ENCODE data around the gene TDRD15.
"Not testable (repeated sequence)": the region's sequence is repeated elsewhere in the genome, so short reads cannot be mapped to it uniquely, and the experiment has no call there.

TDRD15 gene

GRCh38 chr2:21146638-21147037 lies 22.9 kb downstream of the TDRD15 start:
- no peak for DNase-seq (ENCODE audit: low read depth, low spot score)

- no peak for DNase-seq (ENCODE audit: low read depth, low spot score)
Measured at GRCh38 chr2:21148718-21149117, 24.9 kb downstream of the TDRD15 start.

- DNase-seq (ENCODE audit: low read depth, low spot score), result not testable (repeated sequence)
Measured at GRCh38 chr2:21151234-21151633, 27.5 kb downstream of the TDRD15 start.

- DNase-seq (ENCODE audit: low read depth, low spot score), result no peak
Measured at GRCh38 chr2:21155365-21156136, 31.8 kb downstream of the TDRD15 start.

- DNase-seq (ENCODE audit: low read depth, low spot score), result no peak
Measured at GRCh38 chr2:21161122-21161521, 37.4 kb downstream of the TDRD15 start.

GRCh38 chr2:21161832-21162614 lies 38.3 kb downstream of the TDRD15 start:
- no peak for DNase-seq (ENCODE audit: low read depth, low spot score)

GRCh38 chr2:21162615-21162878 lies 38.8 kb downstream of the TDRD15 start:
- DNase-seq (ENCODE audit: low read depth, low spot score), result no peak

GRCh38 chr2:21163213-21163612 lies 39.4 kb downstream of the TDRD15 start:
- DNase-seq (ENCODE audit: low read depth, low spot score), result no peak

- DNase-seq (ENCODE audit: low read depth, low spot score), result no peak
Measured at GRCh38 chr2:21165350-21165749, 41.6 kb downstream of the TDRD15 start.

- no peak for DNase-seq (ENCODE audit: low read depth, low spot score)
Measured at GRCh38 chr2:21175895-21176646, 52.3 kb downstream of the TDRD15 start.

GRCh38 chr2:21181957-21182356 lies 58.2 kb downstream of the TDRD15 start:
- no peak for DNase-seq (ENCODE audit: low read depth, low spot score)

GRCh38 chr2:21183306-21183705 lies 59.5 kb downstream of the TDRD15 start:
- no peak for DNase-seq (ENCODE audit: low read depth, low spot score)

- no peak for DNase-seq (ENCODE audit: low read depth, low spot score)
Measured at GRCh38 chr2:21183726-21184125, 60.0 kb downstream of the TDRD15 start.

- no peak for DNase-seq (ENCODE audit: low read depth, low spot score)
Measured at GRCh38 chr2:21191535-21191934, 67.8 kb downstream of the TDRD15 start.
